ENCODE measurements around the gene RNF220.

RNF220 gene

DNA sequence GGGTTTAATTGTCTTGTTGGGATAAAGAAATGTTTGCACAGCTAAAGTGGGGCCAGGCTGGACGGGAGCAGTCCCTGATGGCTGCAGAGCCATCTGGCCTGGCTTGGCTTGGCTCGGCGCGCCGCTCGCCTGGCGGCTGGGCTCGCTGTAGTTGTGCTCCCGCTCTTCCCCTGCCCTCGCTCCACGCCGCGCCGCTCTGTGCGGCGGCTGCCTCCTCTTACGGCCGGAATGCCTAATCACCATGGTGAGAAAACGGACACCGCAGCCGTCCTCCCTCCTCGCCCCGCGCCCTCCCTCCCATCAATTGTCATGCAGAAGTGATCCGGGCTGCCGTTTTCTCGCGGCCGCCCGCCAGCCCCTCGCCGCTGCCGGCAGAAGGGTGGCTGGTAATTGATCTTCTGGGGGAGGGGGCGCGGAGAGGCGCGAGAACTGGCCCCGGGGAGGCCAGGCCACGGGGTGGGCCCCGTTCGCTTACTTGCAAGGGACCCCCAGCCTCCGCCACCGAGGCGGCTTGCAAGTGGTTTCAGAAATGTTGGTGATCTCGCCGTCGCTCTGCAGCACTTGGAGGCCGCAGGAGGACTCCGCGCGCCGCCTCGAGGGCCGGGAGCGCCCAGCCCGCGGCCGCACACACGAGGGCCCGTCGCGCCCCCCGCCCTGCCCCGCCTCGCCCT is 12.4 kb downstream of the RNF220 start (continued):
- TF ChIP-seq, protein P1, sequence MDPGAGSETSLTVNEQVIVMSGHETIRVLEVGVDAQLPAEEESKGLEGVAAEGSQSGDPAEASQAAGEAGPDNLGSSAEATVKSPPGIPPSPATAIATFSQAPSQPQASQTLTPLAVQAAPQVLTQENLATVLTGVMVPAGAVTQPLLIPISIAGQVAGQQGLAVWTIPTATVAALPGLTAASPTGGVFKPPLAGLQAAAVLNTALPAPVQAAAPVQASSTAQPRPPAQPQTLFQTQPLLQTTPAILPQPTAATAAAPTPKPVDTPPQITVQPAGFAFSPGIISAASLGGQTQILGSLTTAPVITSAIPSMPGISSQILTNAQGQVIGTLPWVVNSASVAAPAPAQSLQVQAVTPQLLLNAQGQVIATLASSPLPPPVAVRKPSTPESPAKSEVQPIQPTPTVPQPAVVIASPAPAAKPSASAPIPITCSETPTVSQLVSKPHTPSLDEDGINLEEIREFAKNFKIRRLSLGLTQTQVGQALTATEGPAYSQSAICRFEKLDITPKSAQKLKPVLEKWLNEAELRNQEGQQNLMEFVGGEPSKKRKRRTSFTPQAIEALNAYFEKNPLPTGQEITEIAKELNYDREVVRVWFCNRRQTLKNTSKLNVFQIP (CRISPR knock-in tag; IDR thresholded peaks at IDR 0.05; ENCODE audit: borderline replicate concordance, low read depth), result no peak
- no peak for TF ChIP-seq ZFP3 (CRISPR knock-in tag; IDR thresholded peaks at IDR 0.05)

DNA sequence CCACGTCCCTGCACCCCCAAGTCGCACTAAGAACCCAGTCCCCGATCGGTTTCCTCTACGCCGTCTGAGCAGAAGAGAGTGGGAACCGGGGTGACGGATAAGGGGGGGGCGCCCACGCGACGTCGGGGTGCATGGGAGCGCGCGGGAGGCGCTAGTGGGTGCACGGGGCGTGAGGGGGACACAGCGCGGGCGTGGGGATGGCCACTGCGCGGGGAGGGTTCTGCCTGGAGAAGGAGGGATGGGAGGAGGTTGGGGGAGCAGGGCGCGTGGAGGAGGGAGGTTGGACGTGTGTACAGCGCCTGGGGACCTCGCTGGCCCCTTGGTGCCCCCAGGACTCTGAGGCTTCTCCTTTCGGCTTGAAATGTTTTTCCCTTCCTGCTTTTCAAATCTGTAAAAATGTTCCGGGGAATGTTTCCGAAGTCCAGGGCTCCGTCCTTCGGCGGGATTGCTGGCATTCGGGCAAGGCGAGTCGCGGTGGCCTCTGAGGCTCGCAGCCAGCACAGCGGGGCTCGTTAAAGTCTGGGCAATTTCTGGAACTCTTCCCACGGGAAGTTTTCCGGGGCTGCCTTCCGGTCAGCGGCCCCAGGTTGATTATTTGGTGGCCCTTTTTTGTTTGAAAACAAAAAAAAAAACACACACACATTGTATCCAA is 13.1 kb downstream of the RNF220 start:
- no peak for ATAC-seq
- TF ChIP-seq ZFP30 (CRISPR knock-in tag; IDR thresholded peaks at IDR 0.05) (no peak), GLIS3 (CRISPR knock-in tag; IDR thresholded peaks at IDR 0.05) (no peak), CSDC2 (CRISPR knock-in tag; IDR thresholded peaks at IDR 0.05) (no peak), SNAI2 (CRISPR knock-in tag; IDR thresholded peaks at IDR 0.05) (no peak), PPARA (CRISPR knock-in tag; IDR thresholded peaks at IDR 0.05; ENCODE audit: borderline replicate concordance) (no peak), ISL1 (CRISPR knock-in tag; IDR thresholded peaks at IDR 0.05) (no peak)
- TF ChIP-seq, protein P2, sequence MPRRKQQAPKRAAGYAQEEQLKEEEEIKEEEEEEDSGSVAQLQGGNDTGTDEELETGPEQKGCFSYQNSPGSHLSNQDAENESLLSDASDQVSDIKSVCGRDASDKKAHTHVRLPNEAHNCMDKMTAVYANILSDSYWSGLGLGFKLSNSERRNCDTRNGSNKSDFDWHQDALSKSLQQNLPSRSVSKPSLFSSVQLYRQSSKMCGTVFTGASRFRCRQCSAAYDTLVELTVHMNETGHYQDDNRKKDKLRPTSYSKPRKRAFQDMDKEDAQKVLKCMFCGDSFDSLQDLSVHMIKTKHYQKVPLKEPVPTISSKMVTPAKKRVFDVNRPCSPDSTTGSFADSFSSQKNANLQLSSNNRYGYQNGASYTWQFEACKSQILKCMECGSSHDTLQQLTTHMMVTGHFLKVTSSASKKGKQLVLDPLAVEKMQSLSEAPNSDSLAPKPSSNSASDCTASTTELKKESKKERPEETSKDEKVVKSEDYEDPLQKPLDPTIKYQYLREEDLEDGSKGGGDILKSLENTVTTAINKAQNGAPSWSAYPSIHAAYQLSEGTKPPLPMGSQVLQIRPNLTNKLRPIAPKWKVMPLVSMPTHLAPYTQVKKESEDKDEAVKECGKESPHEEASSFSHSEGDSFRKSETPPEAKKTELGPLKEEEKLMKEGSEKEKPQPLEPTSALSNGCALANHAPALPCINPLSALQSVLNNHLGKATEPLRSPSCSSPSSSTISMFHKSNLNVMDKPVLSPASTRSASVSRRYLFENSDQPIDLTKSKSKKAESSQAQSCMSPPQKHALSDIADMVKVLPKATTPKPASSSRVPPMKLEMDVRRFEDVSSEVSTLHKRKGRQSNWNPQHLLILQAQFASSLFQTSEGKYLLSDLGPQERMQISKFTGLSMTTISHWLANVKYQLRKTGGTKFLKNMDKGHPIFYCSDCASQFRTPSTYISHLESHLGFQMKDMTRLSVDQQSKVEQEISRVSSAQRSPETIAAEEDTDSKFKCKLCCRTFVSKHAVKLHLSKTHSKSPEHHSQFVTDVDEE (CRISPR knock-in tag; IDR thresholded peaks at IDR 0.05), result no peak

DNA sequence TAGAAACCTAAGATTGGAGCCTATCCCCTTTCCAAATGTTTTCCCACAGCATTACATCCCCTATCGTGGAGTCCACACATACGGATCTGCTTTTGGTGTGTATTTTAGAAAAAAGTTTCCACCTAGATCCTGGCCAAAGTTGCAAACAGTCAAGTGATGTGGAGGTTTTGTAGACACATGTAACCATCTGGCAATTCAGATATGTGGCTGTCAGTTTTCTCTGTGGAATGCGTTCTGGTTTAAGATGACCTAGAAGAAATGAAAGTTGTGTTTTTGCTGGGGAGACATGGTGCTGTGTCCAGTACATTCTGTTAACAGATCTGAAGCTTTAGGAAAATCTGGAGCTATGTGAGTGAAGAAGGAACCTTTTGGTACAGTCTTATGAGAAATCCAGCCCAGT is 14.8 kb downstream of the RNF220 start:
- no peak for ATAC-seq
- TF ChIP-seq PPARA (CRISPR knock-in tag; IDR thresholded peaks at IDR 0.05; ENCODE audit: borderline replicate concordance) (no peak), ZFP30 (CRISPR knock-in tag; IDR thresholded peaks at IDR 0.05) (no peak), ESRRG (CRISPR knock-in tag; IDR thresholded peaks at IDR 0.05) (no peak), TOX (CRISPR knock-in tag; IDR thresholded peaks at IDR 0.05; ENCODE audit: borderline replicate concordance) (no peak), TCF4 (CRISPR knock-in tag; IDR thresholded peaks at IDR 0.05; ENCODE audit: borderline replicate concordance) (no peak), ZNF565 (CRISPR knock-in tag; conservative IDR thresholded peaks at IDR 0.05; ENCODE audit: low read depth) (no peak)
- TF ChIP-seq, protein P3, sequence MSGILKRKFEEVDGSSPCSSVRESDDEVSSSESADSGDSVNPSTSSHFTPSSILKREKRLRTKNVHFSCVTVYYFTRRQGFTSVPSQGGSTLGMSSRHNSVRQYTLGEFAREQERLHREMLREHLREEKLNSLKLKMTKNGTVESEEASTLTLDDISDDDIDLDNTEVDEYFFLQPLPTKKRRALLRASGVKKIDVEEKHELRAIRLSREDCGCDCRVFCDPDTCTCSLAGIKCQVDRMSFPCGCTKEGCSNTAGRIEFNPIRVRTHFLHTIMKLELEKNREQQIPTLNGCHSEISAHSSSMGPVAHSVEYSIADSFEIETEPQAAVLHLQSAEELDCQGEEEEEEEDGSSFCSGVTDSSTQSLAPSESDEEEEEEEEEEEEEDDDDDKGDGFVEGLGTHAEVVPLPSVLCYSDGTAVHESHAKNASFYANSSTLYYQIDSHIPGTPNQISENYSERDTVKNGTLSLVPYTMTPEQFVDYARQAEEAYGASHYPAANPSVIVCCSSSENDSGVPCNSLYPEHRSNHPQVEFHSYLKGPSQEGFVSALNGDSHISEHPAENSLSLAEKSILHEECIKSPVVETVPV (CRISPR knock-in tag; IDR thresholded peaks at IDR 0.05), result no peak
- TF ChIP-seq, protein P4, sequence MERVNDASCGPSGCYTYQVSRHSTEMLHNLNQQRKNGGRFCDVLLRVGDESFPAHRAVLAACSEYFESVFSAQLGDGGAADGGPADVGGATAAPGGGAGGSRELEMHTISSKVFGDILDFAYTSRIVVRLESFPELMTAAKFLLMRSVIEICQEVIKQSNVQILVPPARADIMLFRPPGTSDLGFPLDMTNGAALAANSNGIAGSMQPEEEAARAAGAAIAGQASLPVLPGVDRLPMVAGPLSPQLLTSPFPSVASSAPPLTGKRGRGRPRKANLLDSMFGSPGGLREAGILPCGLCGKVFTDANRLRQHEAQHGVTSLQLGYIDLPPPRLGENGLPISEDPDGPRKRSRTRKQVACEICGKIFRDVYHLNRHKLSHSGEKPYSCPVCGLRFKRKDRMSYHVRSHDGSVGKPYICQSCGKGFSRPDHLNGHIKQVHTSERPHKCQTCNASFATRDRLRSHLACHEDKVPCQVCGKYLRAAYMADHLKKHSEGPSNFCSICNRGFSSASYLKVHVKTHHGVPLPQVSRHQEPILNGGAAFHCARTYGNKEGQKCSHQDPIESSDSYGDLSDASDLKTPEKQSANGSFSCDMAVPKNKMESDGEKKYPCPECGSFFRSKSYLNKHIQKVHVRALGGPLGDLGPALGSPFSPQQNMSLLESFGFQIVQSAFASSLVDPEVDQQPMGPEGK (CRISPR knock-in tag; IDR thresholded peaks at IDR 0.05; ENCODE audit: borderline replicate concordance), result no peak
- TF ChIP-seq, protein P1 (CRISPR knock-in tag; IDR thresholded peaks at IDR 0.05; ENCODE audit: borderline replicate concordance, low read depth), result no peak

DNA sequence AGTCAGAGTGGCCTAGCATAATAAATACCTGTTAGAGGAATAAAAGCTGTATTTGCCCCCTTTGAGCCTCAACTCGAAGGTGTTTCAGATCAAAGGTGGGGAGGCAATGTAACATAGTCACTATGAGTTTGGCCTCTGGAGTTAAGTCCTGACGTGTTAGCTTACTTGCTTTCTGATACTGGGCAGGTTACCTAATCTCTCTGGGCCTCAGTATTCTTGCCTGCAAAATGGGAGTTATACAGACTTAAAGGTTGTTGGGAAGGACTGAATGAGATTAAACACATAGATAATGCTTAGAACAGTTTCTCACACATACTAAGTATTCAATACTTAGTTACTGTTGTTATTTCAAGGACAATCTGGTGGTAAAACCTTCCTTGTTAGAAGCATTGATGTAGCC is 15.5 kb downstream of the RNF220 start:
- no peak for ATAC-seq
- TF ChIP-seq ZNF70 (CRISPR knock-in tag; IDR thresholded peaks at IDR 0.05), result no peak
- TF ChIP-seq, protein P1 (CRISPR knock-in tag; IDR thresholded peaks at IDR 0.05; ENCODE audit: borderline replicate concordance, low read depth), result no peak
- no peak for TF ChIP-seq OSR1 (CRISPR knock-in tag; IDR thresholded peaks at IDR 0.05)
- TF ChIP-seq BACH2 (CRISPR knock-in tag; IDR thresholded peaks at IDR 0.05; ENCODE audit: borderline replicate concordance), result no peak
- no peak for TF ChIP-seq SNAI2 (CRISPR knock-in tag; IDR thresholded peaks at IDR 0.05)

Measured in SK-N-SH treated with all-trans-retinoic acid at 6 μM for 48 hours (cell line).